SK-N-SH (cell line): ENCODE data around the gene OR56A4. TPM values are rescaled to one million over a fixed set of nuclear protein-coding genes. Genes with fewer than 3 reads are reported as not detected.
A peak's percentile ranks its signal among the peaks of the same experiment; 100 is the strongest.

Experiments
- CTCF ChIA-PET: fragments of 300-600, 350-600 bp; formaldehyde crosslinking; extraction: SDS; loops from one replicate; lab custom pipeline; 2021; lab: Yijun Ruan, JAX
- POLR2A ChIA-PET: fragments of 350-600 bp; sonication (Branson Sonifier 250); formaldehyde crosslinking; extraction: SDS; loops from one replicate; lab custom pipeline; 2020; ENCODE audit warnings: antibody characterized with exemption, inconsistent platforms; lab: Yijun Ruan, JAX
- DNase-seq: peaks from one replicate; pipeline ENCODE4 v3.0.0; 2012
- H2AFZ ChIP-seq: fragments of 200-600 bp; sonication (generic); 2 replicates; pipeline ENCODE4 v1.8.1; 2016; ENCODE audit warnings: antibody characterized with exemption, mild to moderate bottlenecking, low read depth
- H3F3A ChIP-seq: fragments of 200-600 bp; sonication (generic); replicated peaks from 2 replicates; pipeline ENCODE3; 2016; ENCODE audit warnings: antibody characterized with exemption, mild to moderate bottlenecking; ENCODE audit not compliant: insufficient read depth
- H3K27ac ChIP-seq, 2 experiments: fragments of 200-500 bp in 1 of 2; fragments of 200-600 bp in 1 of 2; sonication (Bioruptor generic) in 1 of 2; sonication (generic), shearing (Covaris generic) in 1 of 2; 2 replicates each; pipeline versions ENCODE4 v1.5.1 to v1.6.1; 2014 to 2016; ENCODE audit warnings: low read depth in 2 of 2, inconsistent platforms in 1 of 2, low read length in 1 of 2, mild to moderate bottlenecking in 1 of 2, mixed read lengths in 1 of 2
- H3K27me3 ChIP-seq: fragments of 200-600 bp; sonication (generic), shearing (Covaris generic); 2 replicates; pipeline ENCODE4 v1.6.1; 2016; ENCODE audit warnings: mixed run types; ENCODE audit not compliant: insufficient read depth
- H3K36me3 ChIP-seq, 2 experiments: fragments of 200-500 bp in 1 of 2; fragments of 200-600 bp in 1 of 2; sonication (Bioruptor generic) in 1 of 2; sonication (generic) in 1 of 2; replicated peaks in 1 of 2; 2 replicates each; pipeline versions ENCODE3 to v1.5.1; 2014 to 2016; ENCODE audit warnings: low read length in 1 of 2, mild to moderate bottlenecking in 1 of 2; ENCODE audit not compliant: insufficient read depth in 2 of 2, control insufficient read depth in 1 of 2
- H3K4me1 ChIP-seq, 2 experiments: fragments of 200-500 bp in 1 of 2; fragments of 200-600 bp in 1 of 2; sonication (Bioruptor generic) in 1 of 2; sonication (generic), shearing (Covaris generic) in 1 of 2; 2 replicates each; pipeline versions ENCODE4 v1.5.1 to v1.6.1; 2014 to 2016; ENCODE audit warnings: low read depth in 1 of 2, low read length in 1 of 2, mixed run types in 1 of 2; ENCODE audit not compliant: insufficient read depth in 2 of 2, control insufficient read depth in 1 of 2
- H3K4me2 ChIP-seq: fragments of 200-600 bp; sonication (generic), shearing (Covaris generic); 2 replicates; pipeline ENCODE4 v1.6.1; 2017; ENCODE audit warnings: mixed run types
- H3K4me3 ChIP-seq, 2 experiments: fragments of 200-500 bp in 1 of 2; fragments of 200-600 bp in 1 of 2; sonication (Bioruptor generic) in 1 of 2; sonication (generic), shearing (Covaris generic) in 1 of 2; 2 replicates each; pipeline versions ENCODE4 v1.5.1 to v1.8.1; 2014 to 2016; ENCODE audit warnings: low read depth in 2 of 2, inconsistent platforms in 1 of 2, low read length in 1 of 2, mild to moderate bottlenecking in 1 of 2, mixed read lengths in 1 of 2, moderate library complexity in 1 of 2
- H3K79me2 ChIP-seq: fragments of 200-600 bp; sonication (generic); 2 replicates; pipeline ENCODE4 v1.8.1; 2017; ENCODE audit warnings: mild to moderate bottlenecking; ENCODE audit not compliant: insufficient read depth
- H3K9ac ChIP-seq: fragments of 200-600 bp; sonication (generic); 2 replicates; pipeline ENCODE4 v1.6.1; 2017; ENCODE audit warnings: mixed run types
- H3K9me2 ChIP-seq: fragments of 200-600 bp; sonication (generic); 2 replicates; pipeline ENCODE4 v1.6.1; 2017; ENCODE audit warnings: mixed run types
- H3K9me3 ChIP-seq: fragments of 200-600 bp; sonication (generic); 2 replicates; pipeline ENCODE4 v1.6.1; 2017; ENCODE audit warnings: mixed run types, mild to moderate bottlenecking, moderate library complexity
- H4K20me1 ChIP-seq: fragments of 200-600 bp; sonication (generic); 2 replicates; pipeline ENCODE4 v1.6.1; 2017; ENCODE audit warnings: mild to moderate bottlenecking, mixed run types; ENCODE audit not compliant: insufficient read depth
- FOXM1 ChIP-seq: IDR thresholded peaks from 2 replicates; pipeline ENCODE4 v1.4.0; 2012; ENCODE audit warnings: low read depth, mild to moderate bottlenecking
- GABPA ChIP-seq: IDR thresholded peaks from 2 replicates; pipeline ENCODE4 v1.4.0; 2012; ENCODE audit warnings: low read depth, mild to moderate bottlenecking
- MEF2A ChIP-seq: IDR thresholded peaks from 2 replicates; pipeline ENCODE4 v1.4.0; 2012; ENCODE audit warnings: low read depth, borderline replicate concordance
- MXI1 ChIP-seq: IDR thresholded peaks from 2 replicates; pipeline ENCODE4 v1.6.1; 2012; ENCODE audit warnings: mild to moderate bottlenecking, low read depth, low read length, improper control_type of control experiment
- NFIC ChIP-seq: IDR thresholded peaks from 2 replicates; pipeline ENCODE4 v1.4.0; 2012; ENCODE audit warnings: borderline replicate concordance
- NRF1 ChIP-seq: IDR thresholded peaks from 2 replicates; pipeline ENCODE4 v1.6.1; 2012; ENCODE audit warnings: low read depth, mild to moderate bottlenecking, low read length
- POLR2AphosphoS5 ChIP-seq: IDR thresholded peaks from 2 replicates; pipeline ENCODE4 v1.6.1; 2012; ENCODE audit warnings: low read depth, low read length
- RAD21 ChIP-seq: IDR thresholded peaks from 2 replicates; pipeline ENCODE4 v1.6.1; 2012; ENCODE audit warnings: mild to moderate bottlenecking, low read length
- RCOR1 ChIP-seq: fragments of 150-350 bp; IDR thresholded peaks from 2 replicates; pipeline ENCODE4 v1.6.1; 2017; ENCODE audit warnings: antibody characterized with exemption, low read length
- SMC3 ChIP-seq: IDR thresholded peaks from 2 replicates; pipeline ENCODE4 v1.6.1; 2012; ENCODE audit warnings: low read depth, low read length, improper control_type of control experiment
- TCF12 ChIP-seq: IDR thresholded peaks from 2 replicates; pipeline ENCODE4 v1.4.0; 2012
- WGBS: methylation state at CpG from one replicate; pipeline ENCODE4 v1.1.6; 2017; ENCODE audit warnings: low lambda C conversion rate; 5-methylcytosine and 5-hydroxymethylcytosine counted together
- polyA plus RNA-seq, 3 experiments: library from polyadenylated mRNA; depleted of rRNA; stranded (reverse); fragments of >200 nt; gene quantifications; 2 replicates each; pipeline ENCODE4 v1.2.3, GENCODE V29; 2012
- TF ChIP-seq, protein P1 (sequence below): fragments of 200-600 bp; sonication (generic); IDR thresholded peaks from 2 replicates; pipeline ENCODE4 v1.6.1; 2017; ENCODE audit warnings: antibody characterized with exemption, mild to moderate bottlenecking, moderate library complexity
- TF ChIP-seq, protein P2 (sequence below): IDR thresholded peaks from 2 replicates; pipeline ENCODE4 v1.4.0; 2012; ENCODE audit warnings: low read depth, borderline replicate concordance
- TF ChIP-seq, protein P3 (sequence below): IDR thresholded peaks from 2 replicates; pipeline ENCODE4 v1.4.0; 2012; ENCODE audit warnings: low read depth, borderline replicate concordance
- TF ChIP-seq, protein P4 (sequence below): IDR thresholded peaks from 2 replicates; pipeline ENCODE4 v1.4.0; 2012; ENCODE audit warnings: low read depth

The OR56A4 gene
- polyA plus RNA-seq, 1 of the 3 experiments (the other 2 are of a cell fraction): not detected

DNA sequence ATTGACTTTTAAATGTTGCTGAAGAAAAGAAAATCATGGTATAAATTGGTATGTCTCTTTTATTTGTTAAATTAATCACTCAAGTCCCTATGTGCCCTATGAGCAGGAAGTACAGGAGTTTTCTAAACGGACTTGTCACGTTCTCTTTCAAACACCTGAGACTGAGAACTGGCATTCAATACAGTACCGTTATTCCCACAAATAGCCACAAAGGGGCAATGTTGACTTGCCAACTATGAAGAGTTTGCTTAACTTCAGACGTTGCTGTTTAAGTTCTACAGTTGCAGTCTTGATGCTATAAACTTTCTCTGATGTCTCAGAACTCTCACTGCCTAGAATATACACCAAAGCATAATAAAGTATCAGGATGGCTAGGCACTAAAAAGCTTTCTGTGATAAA is 16.2 kb upstream of the OR56A4 start:
- Histone ChIP-seq H3K27ac (no peak overlapping the region), H3K4me1 (no peaks in the 10 kb centered on the region), H3K79me2 (no peaks in the 10 kb centered on the region), H4K20me1 (no peaks in the 10 kb centered on the region), H3K36me3 (no peaks in the 10 kb centered on the region), H3K4me2 (no peak overlapping the region), H3K9me3 (no peaks in the 10 kb centered on the region), H3K27me3 (no peaks in the 10 kb centered on the region), H2AFZ (no peak overlapping the region), H3K4me3 (no peak overlapping the region), H3K9me2 (no peaks in the 10 kb centered on the region), H3F3A (no peaks in the 10 kb centered on the region), H3K9ac (no peak overlapping the region)
- POLR2A ChIA-PET: no interaction called here
- no peak for TF ChIP-seq POLR2AphosphoS5
- no peak for TF ChIP-seq NRF1
- no peak for TF ChIP-seq FOXM1
- TF ChIP-seq, protein P1, sequence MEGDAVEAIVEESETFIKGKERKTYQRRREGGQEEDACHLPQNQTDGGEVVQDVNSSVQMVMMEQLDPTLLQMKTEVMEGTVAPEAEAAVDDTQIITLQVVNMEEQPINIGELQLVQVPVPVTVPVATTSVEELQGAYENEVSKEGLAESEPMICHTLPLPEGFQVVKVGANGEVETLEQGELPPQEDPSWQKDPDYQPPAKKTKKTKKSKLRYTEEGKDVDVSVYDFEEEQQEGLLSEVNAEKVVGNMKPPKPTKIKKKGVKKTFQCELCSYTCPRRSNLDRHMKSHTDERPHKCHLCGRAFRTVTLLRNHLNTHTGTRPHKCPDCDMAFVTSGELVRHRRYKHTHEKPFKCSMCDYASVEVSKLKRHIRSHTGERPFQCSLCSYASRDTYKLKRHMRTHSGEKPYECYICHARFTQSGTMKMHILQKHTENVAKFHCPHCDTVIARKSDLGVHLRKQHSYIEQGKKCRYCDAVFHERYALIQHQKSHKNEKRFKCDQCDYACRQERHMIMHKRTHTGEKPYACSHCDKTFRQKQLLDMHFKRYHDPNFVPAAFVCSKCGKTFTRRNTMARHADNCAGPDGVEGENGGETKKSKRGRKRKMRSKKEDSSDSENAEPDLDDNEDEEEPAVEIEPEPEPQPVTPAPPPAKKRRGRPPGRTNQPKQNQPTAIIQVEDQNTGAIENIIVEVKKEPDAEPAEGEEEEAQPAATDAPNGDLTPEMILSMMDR: peak; percentile 56
- no peak for TF ChIP-seq RCOR1
- no peak for TF ChIP-seq NFIC
- no peak for TF ChIP-seq MXI1
- TF ChIP-seq MEF2A: no peak
- peak; percentile 68 for TF ChIP-seq RAD21
- peak; percentile 19; the same call in 1 of the 2 replicates for TF ChIP-seq SMC3
- TF ChIP-seq, protein P2, sequence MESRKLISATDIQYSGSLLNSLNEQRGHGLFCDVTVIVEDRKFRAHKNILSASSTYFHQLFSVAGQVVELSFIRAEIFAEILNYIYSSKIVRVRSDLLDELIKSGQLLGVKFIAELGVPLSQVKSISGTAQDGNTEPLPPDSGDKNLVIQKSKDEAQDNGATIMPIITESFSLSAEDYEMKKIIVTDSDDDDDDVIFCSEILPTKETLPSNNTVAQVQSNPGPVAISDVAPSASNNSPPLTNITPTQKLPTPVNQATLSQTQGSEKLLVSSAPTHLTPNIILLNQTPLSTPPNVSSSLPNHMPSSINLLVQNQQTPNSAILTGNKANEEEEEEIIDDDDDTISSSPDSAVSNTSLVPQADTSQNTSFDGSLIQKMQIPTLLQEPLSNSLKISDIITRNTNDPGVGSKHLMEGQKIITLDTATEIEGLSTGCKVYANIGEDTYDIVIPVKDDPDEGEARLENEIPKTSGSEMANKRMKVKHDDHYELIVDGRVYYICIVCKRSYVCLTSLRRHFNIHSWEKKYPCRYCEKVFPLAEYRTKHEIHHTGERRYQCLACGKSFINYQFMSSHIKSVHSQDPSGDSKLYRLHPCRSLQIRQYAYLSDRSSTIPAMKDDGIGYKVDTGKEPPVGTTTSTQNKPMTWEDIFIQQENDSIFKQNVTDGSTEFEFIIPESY: no peak
- DNase-seq: no peak
- WGBS: 3% methylated on average over 4 of the region's 4 CpGs
- CTCF ChIA-PET: interaction anchor here (0.7 to 2.4 kb wide), 7 partner anchors 29 to 340 kb away, joined by 3 to 15 read pairs (median 3); no protein-coding TSS in a partner anchor

DNA sequence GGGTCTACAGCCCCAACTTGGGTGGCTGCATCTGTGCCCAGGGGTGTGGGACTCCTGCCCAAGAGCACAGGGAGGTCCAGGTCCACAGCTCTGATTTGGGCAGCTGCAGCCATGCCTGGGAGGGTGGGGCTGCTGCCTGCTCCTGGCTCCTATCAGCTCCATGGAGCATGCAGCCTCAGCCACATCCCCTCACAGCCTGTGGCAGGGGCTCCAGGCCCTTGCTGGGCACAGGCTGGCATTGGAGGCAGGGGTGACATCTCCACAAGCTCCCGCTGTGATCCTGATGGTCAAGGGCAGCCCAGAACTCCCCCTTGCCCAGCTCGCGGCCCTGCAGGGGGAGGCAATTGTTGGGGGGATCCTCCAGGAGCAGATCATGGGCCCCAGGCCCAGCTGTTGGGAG is 6.3 kb upstream of the OR56A4 start:
- 18% methylated on average over 3 of the region's 3 CpGs for WGBS
- no peak for DNase-seq
- ChIA-PET POLR2A (no interaction called here), CTCF (no interaction called here)
- no peaks in the 10 kb centered on the region for H3K9me2 ChIP-seq
- H3K27me3 ChIP-seq: 0 out of 2 replicates have a peak, but pooled peaks cover 6% of the 10 kb centered on the region
- no peak overlapping the region for H3K9ac ChIP-seq
- TF ChIP-seq, protein P3, sequence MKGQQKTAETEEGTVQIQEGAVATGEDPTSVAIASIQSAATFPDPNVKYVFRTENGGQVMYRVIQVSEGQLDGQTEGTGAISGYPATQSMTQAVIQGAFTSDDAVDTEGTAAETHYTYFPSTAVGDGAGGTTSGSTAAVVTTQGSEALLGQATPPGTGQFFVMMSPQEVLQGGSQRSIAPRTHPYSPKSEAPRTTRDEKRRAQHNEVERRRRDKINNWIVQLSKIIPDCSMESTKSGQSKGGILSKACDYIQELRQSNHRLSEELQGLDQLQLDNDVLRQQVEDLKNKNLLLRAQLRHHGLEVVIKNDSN: no peak
- no peak for TF ChIP-seq TCF12
- TF ChIP-seq, protein P2: no peak
- TF ChIP-seq, protein P4, sequence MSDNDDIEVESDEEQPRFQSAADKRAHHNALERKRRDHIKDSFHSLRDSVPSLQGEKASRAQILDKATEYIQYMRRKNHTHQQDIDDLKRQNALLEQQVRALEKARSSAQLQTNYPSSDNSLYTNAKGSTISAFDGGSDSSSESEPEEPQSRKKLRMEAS: no peak
- no peak for TF ChIP-seq RCOR1
- no peak for TF ChIP-seq GABPA
- no peaks in the 10 kb centered on the region for H3K4me1 ChIP-seq
- no peaks in the 10 kb centered on the region for H3K79me2 ChIP-seq
- no peaks in the 10 kb centered on the region for H3K9me3 ChIP-seq
- no peak overlapping the region for H2AFZ ChIP-seq
- H4K20me1 ChIP-seq: no peaks in the 10 kb centered on the region
- no peaks in the 10 kb centered on the region for H3F3A ChIP-seq
- H3K4me2 ChIP-seq: no peak overlapping the region
- no peak overlapping the region for H3K4me3 ChIP-seq
- H3K27ac ChIP-seq: no peak overlapping the region
- H3K36me3 ChIP-seq: no peaks in the 10 kb centered on the region
